IPS-18a (cell line): ENCODE results near the gene STPG3.

Source experiments
- H3K27ac ChIP-seq: one replicate; pipeline ENCODE4 v1.5.1; 2013; ENCODE audit warnings: low read length
- H3K27me3 ChIP-seq: one replicate; pipeline ENCODE4 v1.6.1; 2013; ENCODE audit warnings: mild to moderate bottlenecking, low read length; ENCODE audit not compliant: control insufficient read depth, insufficient read depth
- H3K36me3 ChIP-seq: one replicate; pipeline ENCODE4 v1.6.1; 2013; ENCODE audit warnings: low read depth, low read length; ENCODE audit not compliant: control insufficient read depth
- H3K4me1 ChIP-seq: one replicate; pipeline ENCODE4 v1.6.1; 2013; ENCODE audit warnings: low read depth, low read length; ENCODE audit not compliant: control insufficient read depth
- H3K4me3 ChIP-seq: one replicate; pipeline ENCODE4 v1.5.1; 2013; ENCODE audit warnings: low read length
- H3K9ac ChIP-seq: one replicate; pipeline ENCODE4 v1.6.1; 2013; ENCODE audit warnings: mild to moderate bottlenecking, low read length, moderate library complexity
- H3K9me3 ChIP-seq: one replicate; pipeline ENCODE4 v1.6.1; 2013; ENCODE audit warnings: low read depth, low read length; ENCODE audit not compliant: control insufficient read depth

STPG3 gene

GRCh38 chr9:137230705-137231371 lies 20.2 kb upstream of the STPG3 start, which contains the start of gene SLC34A3:
Gene SLC34A3 (plus strand): TSS chr9:137230901. CDS start chr9:137231703, 802 bp downstream.
- H3K27me3 ChIP-seq: no peaks in the 10 kb centered on the region
- H3K9ac ChIP-seq: no peak within 1 kb of the TSS
- H3K4me1 ChIP-seq: no peaks in the 10 kb centered on the region
- H3K27ac ChIP-seq: no peak within 1 kb of the TSS
- no peaks in the 10 kb centered on the region for H3K36me3 ChIP-seq
- no peaks in the 10 kb centered on the region for H3K9me3 ChIP-seq
- H3K4me3 ChIP-seq: no peak within 1 kb of the TSS

DNA sequence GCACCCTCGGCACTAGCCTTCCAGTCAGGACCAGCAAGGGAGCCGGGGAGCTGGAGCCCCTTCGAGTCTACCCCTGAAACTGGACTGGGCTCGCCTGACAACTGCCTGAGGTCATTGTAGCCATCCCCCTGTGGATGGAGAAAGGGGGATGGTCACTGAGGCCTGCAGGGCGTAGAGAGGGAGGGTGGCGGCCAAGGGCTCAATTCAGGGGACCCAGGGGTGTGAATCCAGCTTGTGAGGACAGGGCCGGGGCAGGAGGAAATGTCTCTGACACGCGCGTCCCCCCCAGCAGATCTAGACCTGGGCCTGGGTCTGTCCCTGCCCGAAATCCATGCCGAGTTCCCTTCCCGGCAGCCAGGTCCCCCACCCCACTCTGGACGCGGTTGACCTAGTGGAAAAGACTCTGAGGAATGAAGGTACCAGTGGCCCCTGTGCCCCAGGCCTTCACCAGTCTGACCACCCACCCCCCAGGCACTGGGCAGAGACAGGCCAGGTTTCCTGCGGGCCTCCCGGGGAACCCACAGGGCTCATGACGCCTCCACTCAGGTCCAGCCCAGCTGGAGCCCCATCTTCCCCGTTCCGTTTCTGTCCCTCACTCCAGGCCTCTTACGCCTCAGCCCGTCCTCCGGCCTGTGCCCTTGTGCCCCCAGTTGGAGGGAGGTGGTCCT lies 19.6 kb upstream of the STPG3 start:
- Histone ChIP-seq H3K27ac (no peak overlapping the region), H3K27me3 (no peaks in the 10 kb centered on the region), H3K9ac (no peak overlapping the region), H3K4me1 (no peaks in the 10 kb centered on the region), H3K4me3 (no peak overlapping the region), H3K36me3 (no peaks in the 10 kb centered on the region), H3K9me3 (no peaks in the 10 kb centered on the region)

DNA sequence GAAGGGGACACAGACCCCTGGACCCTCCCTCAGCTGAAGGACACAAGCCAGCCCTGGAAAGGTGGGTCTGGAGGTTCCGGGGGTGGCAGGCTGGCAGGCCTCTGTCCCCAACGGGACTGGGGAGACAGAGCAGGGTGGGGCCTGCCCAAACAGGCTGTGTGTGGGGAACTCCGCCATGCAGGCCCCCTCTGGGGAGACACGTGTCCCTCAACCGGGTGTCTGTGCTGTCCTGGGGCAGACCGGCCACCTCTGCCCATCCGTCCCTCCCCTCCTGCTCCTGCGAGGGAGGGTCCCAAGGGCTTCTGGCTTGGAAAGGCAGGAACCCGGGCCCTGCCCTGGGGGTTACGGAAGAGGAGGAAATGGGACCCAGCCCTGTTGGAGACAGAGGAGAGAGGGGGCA lies 19.0 kb upstream of the STPG3 start:
- no peak overlapping the region for H3K27ac ChIP-seq
- H3K4me1 ChIP-seq: no peaks in the 10 kb centered on the region
- no peaks in the 10 kb centered on the region for H3K27me3 ChIP-seq
- H3K9me3 ChIP-seq: no peaks in the 10 kb centered on the region
- H3K9ac ChIP-seq: no peak overlapping the region
- no peak overlapping the region for H3K4me3 ChIP-seq
- H3K36me3 ChIP-seq: no peaks in the 10 kb centered on the region

DNA sequence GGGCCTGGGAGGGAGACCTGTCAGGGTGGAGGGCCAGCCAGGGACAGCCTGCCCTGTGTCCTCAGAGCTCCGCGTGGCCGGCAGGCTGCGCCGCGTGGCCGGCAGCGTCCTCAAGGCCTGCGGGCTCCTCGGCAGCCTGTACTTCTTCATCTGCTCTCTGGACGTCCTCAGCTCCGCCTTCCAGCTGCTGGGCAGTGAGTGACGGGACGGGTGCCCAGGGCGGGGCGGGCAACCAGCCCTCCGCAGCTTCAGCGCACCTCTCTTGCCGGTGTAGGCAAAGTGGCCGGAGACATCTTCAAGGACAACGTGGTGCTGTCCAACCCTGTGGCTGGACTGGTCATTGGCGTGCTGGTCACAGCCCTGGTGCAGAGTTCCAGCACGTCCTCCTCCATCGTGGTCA lies 18.6 kb upstream of the STPG3 start:
- Histone ChIP-seq H3K9me3 (no peaks in the 10 kb centered on the region), H3K9ac (no peak overlapping the region), H3K36me3 (no peaks in the 10 kb centered on the region), H3K4me3 (no peak overlapping the region), H3K4me1 (no peaks in the 10 kb centered on the region), H3K27ac (no peak overlapping the region), H3K27me3 (no peaks in the 10 kb centered on the region)

DNA sequence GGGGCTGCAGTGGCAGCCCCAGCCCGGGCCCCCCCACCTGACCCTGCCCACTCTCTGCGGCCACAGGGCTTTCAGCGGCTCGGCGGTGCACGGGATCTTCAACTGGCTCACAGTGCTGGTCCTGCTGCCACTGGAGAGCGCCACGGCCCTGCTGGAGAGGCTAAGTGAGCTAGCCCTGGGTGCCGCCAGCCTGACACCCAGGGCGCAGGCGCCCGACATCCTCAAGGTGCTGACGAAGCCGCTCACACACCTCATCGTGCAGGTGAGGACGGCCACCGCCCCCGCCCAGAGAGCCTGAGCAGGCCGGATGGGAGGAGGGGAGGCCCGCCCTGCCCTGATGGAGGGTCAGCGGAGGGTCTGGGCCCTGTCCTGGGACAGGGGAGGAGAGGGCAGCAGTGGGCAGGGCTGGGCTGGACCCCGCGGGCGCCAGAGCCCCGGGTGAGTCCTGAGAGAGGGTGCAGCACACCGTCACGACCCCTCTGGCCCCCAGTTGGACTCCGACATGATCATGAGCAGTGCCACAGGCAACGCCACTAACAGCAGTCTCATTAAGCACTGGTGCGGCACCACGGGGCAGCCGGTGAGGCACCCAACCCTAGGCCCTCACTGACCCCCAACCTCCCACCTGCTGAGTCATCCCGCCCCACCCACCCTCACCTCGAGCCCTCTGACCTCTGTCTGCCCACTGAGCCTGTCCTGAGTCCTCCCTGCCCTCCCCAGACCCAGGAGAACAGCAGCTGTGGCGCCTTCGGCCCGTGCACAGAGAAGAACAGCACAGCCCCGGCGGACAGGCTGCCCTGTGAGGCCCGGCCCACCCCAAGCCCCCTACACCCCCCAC lies 17.7 kb upstream of the STPG3 start:
- no peaks in the 10 kb centered on the region for H3K9me3 ChIP-seq
- H3K4me1 ChIP-seq: no peaks in the 10 kb centered on the region

DNA sequence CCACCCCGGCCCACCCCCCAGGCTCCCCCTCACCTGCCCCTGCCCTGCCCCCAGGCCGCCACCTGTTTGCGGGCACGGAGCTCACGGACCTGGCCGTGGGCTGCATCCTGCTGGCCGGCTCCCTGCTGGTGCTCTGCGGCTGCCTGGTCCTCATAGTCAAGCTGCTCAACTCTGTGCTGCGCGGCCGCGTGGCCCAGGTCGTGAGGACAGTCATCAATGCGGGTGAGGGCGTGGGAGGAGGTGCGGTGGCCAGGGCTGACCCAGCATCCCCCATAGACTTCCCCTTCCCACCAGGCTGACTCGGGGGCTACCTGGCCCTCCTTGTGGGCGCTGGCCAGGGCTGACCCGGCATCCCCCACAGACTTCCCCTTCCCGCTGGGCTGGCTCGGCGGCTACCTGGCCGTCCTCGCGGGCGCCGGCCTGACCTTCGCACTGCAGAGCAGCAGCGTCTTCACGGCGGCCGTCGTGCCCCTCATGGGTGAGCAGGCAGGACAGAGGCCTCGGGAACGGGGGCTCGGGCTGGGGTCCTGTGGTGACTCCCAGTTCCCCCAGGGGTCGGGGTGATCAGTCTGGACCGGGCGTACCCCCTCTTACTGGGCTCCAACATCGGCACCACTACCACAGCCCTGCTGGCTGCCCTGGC lies 16.9 kb upstream of the STPG3 start:
- H3K4me3 ChIP-seq: no peak overlapping the region
- H3K9ac ChIP-seq: no peak overlapping the region
- H3K36me3 ChIP-seq: no peaks in the 10 kb centered on the region
- H3K27ac ChIP-seq: no peak overlapping the region
- no peaks in the 10 kb centered on the region for H3K9me3 ChIP-seq
- no peaks in the 10 kb centered on the region for H3K4me1 ChIP-seq
- H3K27me3 ChIP-seq: no peaks in the 10 kb centered on the region

More for the DNA sequence above, 17.7 kb upstream of the STPG3 start:
- no peak overlapping the region for H3K4me3 ChIP-seq
- no peak overlapping the region for H3K9ac ChIP-seq
- H3K36me3 ChIP-seq: no peaks in the 10 kb centered on the region
- no peaks in the 10 kb centered on the region for H3K27me3 ChIP-seq
- no peak overlapping the region for H3K27ac ChIP-seq

GRCh38 chr9:137234758-137235423 lies 16.2 kb upstream of the STPG3 start:
- Histone ChIP-seq H3K36me3 (no peaks in the 10 kb centered on the region), H3K9ac (no peak overlapping the region), H3K9me3 (no peaks in the 10 kb centered on the region), H3K4me3 (no peak overlapping the region), H3K4me1 (no peaks in the 10 kb centered on the region), H3K27ac (no peak overlapping the region), H3K27me3 (no peaks in the 10 kb centered on the region)

DNA sequence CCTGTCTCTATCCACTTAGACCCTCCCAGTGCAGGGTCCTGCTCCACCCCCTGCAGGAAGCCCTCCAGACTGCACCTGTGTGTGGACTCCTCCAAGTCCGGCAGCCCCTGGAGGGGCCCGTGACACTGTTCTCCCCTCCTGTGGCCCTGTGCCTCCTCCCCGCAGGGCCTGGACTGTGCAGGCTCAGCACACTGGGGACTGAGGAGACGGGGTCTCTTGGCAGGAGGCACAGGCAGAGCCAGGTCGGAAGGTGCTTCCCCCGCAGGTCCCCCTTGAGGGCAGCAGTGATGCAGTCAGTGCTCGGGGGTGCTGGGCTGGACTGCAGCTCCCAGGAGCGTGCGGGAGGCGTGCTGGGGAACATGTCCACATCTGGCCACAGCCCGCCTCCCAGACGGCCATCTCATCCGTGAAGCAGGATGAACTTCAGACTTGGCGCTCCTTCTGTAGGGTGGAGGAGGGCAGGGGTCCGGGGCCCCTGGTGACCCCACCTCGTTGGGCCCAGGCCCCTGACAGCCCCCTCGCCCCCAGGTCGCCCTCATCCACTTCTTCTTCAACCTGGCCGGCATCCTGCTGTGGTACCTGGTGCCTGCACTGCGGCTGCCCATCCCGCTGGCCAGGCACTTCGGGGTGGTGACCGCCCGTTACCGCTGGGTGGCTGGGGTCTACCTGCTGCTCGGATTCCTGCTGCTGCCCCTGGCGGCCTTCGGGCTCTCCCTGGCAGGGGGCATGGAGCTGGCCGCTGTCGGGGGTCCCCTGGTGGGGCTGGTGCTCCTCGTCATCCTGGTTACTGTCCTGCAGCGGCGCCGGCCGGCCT lies 15.5 kb upstream of the STPG3 start:
- Histone ChIP-seq H3K4me1 (no peaks in the 10 kb centered on the region), H3K27ac (no peak overlapping the region), H3K9ac (no peak overlapping the region), H3K4me3 (no peak overlapping the region), H3K27me3 (no peaks in the 10 kb centered on the region), H3K36me3 (no peaks in the 10 kb centered on the region), H3K9me3 (no peaks in the 10 kb centered on the region)

DNA sequence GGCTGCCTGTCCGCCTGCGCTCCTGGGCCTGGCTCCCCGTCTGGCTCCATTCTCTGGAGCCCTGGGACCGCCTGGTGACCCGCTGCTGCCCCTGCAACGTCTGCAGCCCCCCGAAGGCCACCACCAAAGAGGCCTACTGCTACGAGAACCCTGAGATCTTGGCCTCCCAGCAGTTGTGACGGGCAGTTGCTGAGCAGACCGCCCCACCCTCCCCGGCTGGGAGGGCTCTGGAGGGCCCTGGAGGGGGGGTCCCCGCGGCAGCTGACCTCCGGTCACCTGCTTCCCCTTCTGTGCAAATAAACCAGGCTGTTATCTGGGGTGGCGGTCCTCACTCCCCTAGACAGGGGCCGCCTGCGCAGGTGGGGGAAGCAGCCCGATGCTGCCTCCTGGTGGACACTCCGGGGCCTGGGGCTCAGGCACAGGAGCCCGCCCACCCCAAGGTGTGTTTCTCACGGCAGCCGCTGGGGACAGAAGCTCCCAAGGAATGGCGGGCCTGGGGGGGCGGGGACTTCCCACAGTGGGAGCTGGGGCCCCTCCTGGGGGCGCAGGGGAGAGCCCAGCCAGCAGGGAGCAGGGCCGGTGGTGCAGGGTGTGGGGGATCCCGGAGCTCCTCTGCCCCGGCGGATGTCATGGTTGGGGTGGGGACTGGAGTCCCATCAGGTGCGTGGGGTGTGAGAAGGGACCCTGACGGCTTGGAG lies 14.7 kb upstream of the STPG3 start:
- H3K27me3 ChIP-seq: no peaks in the 10 kb centered on the region
- H3K4me1 ChIP-seq: no peaks in the 10 kb centered on the region
- no peaks in the 10 kb centered on the region for H3K9me3 ChIP-seq
- no peak overlapping the region for H3K4me3 ChIP-seq
- H3K36me3 ChIP-seq: no peaks in the 10 kb centered on the region
- H3K9ac ChIP-seq: no peak overlapping the region
- H3K27ac ChIP-seq: no peak overlapping the region

DNA sequence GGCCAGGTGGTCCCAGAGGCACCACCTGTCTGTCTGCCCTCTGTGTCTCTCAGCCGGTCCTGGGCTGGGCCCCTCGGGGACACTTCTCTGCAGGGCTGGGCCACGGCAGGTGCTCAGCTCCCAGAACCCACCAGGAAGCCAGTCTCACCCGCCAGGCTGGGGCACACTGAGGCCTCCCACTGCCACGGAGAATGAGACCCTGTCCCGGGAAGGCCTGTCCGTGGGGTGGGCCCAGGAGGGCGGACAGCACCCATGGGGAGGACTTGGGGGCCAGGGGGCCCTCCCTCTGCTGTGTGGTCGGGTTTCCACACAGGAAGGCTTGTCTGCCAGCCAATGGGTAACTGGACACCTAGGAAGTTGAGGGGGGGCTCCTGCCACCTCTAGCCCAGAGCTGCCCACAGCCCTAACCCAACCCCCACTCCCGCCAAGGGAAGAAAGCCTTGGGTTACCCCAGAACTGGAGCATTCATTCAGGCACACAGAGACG lies 14.1 kb upstream of the STPG3 start:
- H3K27ac ChIP-seq: no peak overlapping the region
- H3K9me3 ChIP-seq: no peaks in the 10 kb centered on the region
- H3K9ac ChIP-seq: no peak overlapping the region
- no peak overlapping the region for H3K4me3 ChIP-seq
- H3K27me3 ChIP-seq: no peaks in the 10 kb centered on the region
- peaks cover under 1% of the 10 kb centered on the region for H3K4me1 ChIP-seq
- H3K36me3 ChIP-seq: no peaks in the 10 kb centered on the region
